Measurements from ENCODE around the gene CRIP2. TPM values are rescaled to one million over a fixed set of nuclear protein-coding genes. Genes with fewer than 3 reads are reported as not detected.

Gene CRIP2
- total and polyA plus RNA-seq, 4 donors, result 4.3 to 40.0 (median 20.7) TPM

DNA sequence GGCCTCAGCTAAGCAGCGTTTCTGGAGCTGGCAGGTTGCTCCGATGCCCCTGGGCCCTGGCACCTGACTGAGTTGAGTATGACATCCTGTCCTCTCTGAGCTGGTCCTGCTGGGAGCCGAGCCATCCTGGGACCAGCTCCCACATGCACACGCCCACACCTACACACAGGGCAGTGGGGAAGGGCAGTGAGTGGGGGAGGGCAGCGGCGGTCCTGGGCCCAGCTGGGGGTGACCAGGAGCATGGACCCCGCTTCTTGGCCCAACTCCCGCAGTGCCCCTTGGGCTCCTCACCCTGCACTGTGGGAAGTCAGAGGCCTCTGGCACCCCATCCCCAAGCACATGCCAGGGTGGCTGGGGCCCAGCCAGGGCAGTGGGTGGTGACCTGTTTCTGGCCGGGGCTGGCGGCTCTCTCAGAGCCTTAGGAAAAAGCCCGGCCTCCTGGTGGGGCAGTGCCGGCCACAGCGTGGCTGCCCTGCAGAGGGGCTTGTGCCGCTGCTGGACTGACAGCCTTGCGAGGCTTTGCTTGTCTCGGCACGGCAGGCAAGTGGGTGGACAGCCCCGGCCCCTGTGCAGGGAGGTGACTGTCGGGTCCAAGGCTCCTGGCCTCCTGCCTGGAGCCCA lies 5.9 kb upstream of the CRIP2 start:
- peaks cover 2 to 31% (median 15%) of the 10 kb centered on the region in 4 donors for H3K36me3 ChIP-seq (ENCODE audit: control insufficient read depth in 4 of 4, insufficient read depth in 3 of 4, low read depth in 1 of 4, low read length in 3 of 4)
- DNase-seq (ENCODE audit: low spot score), result no peak
- H3K4me1 ChIP-seq (ENCODE audit: control insufficient read depth in 4 of 4, insufficient read depth in 4 of 4, low read length in 3 of 4), result peaks cover 16 to 42% (median 30%) of the 10 kb centered on the region in 4 donors
- peak in 1 of 2 donors; percentile 10 for TF ChIP-seq HNF4A (conservative IDR thresholded peaks at IDR 0.05)
- peak; percentile 13 for TF ChIP-seq YY1 (IDR thresholded peaks at IDR 0.05)
- no peak for TF ChIP-seq FOXA1 (IDR thresholded peaks at IDR 0.05)
- H3K27ac ChIP-seq (ENCODE audit: low read depth in 1 of 2, low read length in 2 of 2), result peak overlapping the region in 1 of 2 donors; percentile 8
- 41% methylated on average over 19 of the region's 19 CpGs for WGBS
- H3K4me3 ChIP-seq (ENCODE audit: low read depth in 1 of 3, low read length in 3 of 3), result no peak overlapping the region
- H3K9me3 ChIP-seq (ENCODE audit: control insufficient read depth in 4 of 4, low read length in 3 of 4), result no peaks in the 10 kb centered on the region
- H3K9ac ChIP-seq (ENCODE audit: low read depth in 1 of 2, low read length in 2 of 2), result no peak overlapping the region
- no peaks in the 10 kb centered on the region for H3K27me3 ChIP-seq (ENCODE audit: control insufficient read depth in 4 of 4, insufficient read depth in 4 of 4, low read length in 3 of 4)

DNA sequence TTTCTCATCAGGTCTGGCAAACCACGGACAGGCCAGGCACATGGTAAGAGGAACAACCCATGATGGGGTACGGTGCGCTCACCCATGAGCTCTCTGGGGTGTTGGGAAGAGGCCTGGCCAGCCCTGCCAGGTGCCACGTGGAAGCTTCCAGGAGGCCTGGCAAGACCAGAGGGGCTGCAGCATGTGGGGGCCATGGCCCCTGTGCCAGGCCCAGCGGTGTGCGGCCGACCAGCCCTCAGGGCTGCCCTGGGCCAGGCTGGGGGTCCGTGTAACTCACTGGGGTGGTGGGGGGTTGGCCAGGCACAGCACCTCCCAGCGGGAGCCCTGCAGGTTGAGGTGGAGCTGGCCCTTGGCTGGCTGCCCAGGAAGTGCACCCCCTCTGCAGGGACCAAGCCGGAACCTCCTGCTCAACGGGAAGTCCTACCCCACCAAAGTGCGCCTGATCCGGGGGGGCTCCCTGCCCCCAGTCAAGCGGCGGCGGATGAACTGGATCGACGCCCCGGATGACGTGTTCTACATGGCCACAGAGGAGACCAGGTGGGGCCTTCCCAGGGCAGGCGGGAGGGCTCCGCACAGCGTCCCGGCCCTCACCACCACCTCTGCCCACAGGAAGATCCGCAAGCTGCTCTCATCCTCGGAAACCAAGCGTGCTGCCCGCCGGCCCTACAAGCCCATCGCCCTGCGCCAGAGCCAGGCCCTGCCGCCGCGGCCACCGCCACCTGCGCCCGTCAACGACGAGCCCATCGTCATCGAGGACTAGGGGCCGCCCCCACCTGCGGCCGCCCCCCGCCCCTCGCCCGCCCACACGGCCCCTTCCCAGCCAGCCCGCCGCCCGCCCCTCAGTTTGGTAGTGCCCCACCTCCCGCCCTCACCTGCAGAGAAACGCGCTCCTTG lies 4.9 kb upstream of the CRIP2 start:
- H3K36me3 ChIP-seq (ENCODE audit: control insufficient read depth in 4 of 4, insufficient read depth in 3 of 4, low read depth in 1 of 4, low read length in 3 of 4), result peaks cover 0 to 27% (median 8%) of the 10 kb centered on the region in 4 donors
- 90% methylated on average over 54 of the region's 54 CpGs for WGBS
- no peak overlapping the region for H3K27ac ChIP-seq (ENCODE audit: low read depth in 1 of 2, low read length in 2 of 2)
- peaks cover 16 to 48% (median 35%) of the 10 kb centered on the region in 4 donors for H3K4me1 ChIP-seq (ENCODE audit: control insufficient read depth in 4 of 4, insufficient read depth in 4 of 4, low read length in 3 of 4)
- no peaks in the 10 kb centered on the region for H3K9me3 ChIP-seq (ENCODE audit: control insufficient read depth in 4 of 4, low read length in 3 of 4)
- no peak overlapping the region for H3K9ac ChIP-seq (ENCODE audit: low read depth in 1 of 2, low read length in 2 of 2)
- no peak for DNase-seq (ENCODE audit: low spot score)
- no peak overlapping the region for H3K4me3 ChIP-seq (ENCODE audit: low read depth in 1 of 3, low read length in 3 of 3)
- no peaks in the 10 kb centered on the region for H3K27me3 ChIP-seq (ENCODE audit: control insufficient read depth in 4 of 4, insufficient read depth in 4 of 4, low read length in 3 of 4)
- TF ChIP-seq, protein P1, sequence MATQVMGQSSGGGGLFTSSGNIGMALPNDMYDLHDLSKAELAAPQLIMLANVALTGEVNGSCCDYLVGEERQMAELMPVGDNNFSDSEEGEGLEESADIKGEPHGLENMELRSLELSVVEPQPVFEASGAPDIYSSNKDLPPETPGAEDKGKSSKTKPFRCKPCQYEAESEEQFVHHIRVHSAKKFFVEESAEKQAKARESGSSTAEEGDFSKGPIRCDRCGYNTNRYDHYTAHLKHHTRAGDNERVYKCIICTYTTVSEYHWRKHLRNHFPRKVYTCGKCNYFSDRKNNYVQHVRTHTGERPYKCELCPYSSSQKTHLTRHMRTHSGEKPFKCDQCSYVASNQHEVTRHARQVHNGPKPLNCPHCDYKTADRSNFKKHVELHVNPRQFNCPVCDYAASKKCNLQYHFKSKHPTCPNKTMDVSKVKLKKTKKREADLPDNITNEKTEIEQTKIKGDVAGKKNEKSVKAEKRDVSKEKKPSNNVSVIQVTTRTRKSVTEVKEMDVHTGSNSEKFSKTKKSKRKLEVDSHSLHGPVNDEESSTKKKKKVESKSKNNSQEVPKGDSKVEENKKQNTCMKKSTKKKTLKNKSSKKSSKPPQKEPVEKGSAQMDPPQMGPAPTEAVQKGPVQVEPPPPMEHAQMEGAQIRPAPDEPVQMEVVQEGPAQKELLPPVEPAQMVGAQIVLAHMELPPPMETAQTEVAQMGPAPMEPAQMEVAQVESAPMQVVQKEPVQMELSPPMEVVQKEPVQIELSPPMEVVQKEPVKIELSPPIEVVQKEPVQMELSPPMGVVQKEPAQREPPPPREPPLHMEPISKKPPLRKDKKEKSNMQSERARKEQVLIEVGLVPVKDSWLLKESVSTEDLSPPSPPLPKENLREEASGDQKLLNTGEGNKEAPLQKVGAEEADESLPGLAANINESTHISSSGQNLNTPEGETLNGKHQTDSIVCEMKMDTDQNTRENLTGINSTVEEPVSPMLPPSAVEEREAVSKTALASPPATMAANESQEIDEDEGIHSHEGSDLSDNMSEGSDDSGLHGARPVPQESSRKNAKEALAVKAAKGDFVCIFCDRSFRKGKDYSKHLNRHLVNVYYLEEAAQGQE (IDR thresholded peaks at IDR 0.05), result no peak
- TF ChIP-seq FOXA1 (IDR thresholded peaks at IDR 0.05) (no peak), RAD21 (IDR thresholded peaks at IDR 0.05) (no peak), GABPA (IDR thresholded peaks at IDR 0.05 in 1 of 2, conservative IDR thresholded peaks at IDR 0.05 in 1 of 2) (no peak), EGR1 (IDR thresholded peaks at IDR 0.05; ENCODE audit: low read depth in 2 of 2) (no peak), FOXA2 (IDR thresholded peaks at IDR 0.05) (no peak), TAF1 (conservative IDR thresholded peaks at IDR 0.05) (no peak), HNF4A (conservative IDR thresholded peaks at IDR 0.05) (no peak), SP1 (IDR thresholded peaks at IDR 0.05) (no peak)
- TF ChIP-seq, protein P2, sequence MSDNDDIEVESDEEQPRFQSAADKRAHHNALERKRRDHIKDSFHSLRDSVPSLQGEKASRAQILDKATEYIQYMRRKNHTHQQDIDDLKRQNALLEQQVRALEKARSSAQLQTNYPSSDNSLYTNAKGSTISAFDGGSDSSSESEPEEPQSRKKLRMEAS (IDR thresholded peaks at IDR 0.05), result no peak
- TF ChIP-seq, protein P3, sequence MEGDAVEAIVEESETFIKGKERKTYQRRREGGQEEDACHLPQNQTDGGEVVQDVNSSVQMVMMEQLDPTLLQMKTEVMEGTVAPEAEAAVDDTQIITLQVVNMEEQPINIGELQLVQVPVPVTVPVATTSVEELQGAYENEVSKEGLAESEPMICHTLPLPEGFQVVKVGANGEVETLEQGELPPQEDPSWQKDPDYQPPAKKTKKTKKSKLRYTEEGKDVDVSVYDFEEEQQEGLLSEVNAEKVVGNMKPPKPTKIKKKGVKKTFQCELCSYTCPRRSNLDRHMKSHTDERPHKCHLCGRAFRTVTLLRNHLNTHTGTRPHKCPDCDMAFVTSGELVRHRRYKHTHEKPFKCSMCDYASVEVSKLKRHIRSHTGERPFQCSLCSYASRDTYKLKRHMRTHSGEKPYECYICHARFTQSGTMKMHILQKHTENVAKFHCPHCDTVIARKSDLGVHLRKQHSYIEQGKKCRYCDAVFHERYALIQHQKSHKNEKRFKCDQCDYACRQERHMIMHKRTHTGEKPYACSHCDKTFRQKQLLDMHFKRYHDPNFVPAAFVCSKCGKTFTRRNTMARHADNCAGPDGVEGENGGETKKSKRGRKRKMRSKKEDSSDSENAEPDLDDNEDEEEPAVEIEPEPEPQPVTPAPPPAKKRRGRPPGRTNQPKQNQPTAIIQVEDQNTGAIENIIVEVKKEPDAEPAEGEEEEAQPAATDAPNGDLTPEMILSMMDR (IDR thresholded peaks at IDR 0.05; ENCODE audit: low read depth, low read length, missing input control), result no peak
- TF ChIP-seq, protein P4, sequence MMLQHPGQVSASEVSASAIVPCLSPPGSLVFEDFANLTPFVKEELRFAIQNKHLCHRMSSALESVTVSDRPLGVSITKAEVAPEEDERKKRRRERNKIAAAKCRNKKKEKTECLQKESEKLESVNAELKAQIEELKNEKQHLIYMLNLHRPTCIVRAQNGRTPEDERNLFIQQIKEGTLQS (IDR thresholded peaks at IDR 0.05), result no peak

All from liver (tissue), 9 donors.